ENCODE results near the gene TRIM52. TPM values are rescaled to one million over a fixed set of nuclear protein-coding genes. Genes with fewer than 3 reads are reported as not detected.

Gene TRIM52
- total and polyA plus RNA-seq, 9 of the 15 experiments (the other 6 are each of a cell fraction or from before 2014, with no cell fraction given): 3.3 to 21.9 (median 13.5) TPM

DNA sequence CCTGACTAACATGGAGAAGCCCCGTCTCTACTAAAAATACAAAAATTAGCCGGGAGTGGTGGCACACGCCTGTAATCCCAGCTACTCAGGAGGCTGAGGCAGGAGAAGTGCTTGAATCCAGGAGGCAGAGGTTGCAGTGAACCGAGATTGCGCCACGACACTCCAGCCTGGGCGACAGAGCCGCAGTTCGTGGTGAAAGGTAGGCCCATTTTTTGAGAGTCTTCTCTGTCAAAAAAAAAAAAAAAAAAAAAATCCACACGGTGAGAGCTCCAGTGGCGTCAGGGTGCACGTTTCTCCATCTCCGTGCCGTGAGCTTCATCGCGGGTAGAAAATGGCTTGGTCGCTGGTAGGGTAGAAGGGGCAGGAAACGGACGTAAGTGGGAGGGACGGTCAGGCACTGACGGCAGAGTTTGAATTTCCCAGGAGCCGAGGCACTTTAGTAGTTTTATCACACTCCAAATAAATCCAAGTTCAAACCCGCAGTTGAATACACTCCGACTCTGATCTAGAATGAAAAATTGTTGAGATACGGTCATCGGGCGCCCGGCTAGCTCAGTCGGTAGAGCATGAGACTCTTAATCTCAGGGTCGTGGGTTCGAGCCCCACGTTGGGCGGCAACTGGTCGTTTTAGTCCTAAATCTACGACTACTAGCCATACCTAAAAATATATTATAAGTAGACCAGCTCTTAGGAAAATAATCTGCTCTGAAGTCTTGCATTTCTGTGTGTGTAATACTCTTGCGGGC, 53.6 kb downstream of the TRIM52 start (continued):
- TF ChIP-seq FOSL1 (tag; conservative IDR thresholded peaks at IDR 0.05): no peak; the same call in 1 of the 2 replicates
- TF ChIP-seq ZBTB11 (CRISPR knock-in tag; IDR thresholded peaks at IDR 0.05): no peak; a peak in 1 of 6 replicates
- 0 out of 2 replicates have a peak, but pooled peaks have one; percentile 25 for TF ChIP-seq ZNF174 (CRISPR knock-in tag; IDR thresholded peaks at IDR 0.05)
- TF ChIP-seq CHCHD3 (CRISPR knock-in tag; IDR thresholded peaks at IDR 0.05): no peak
- TF ChIP-seq RBM22 (IDR thresholded peaks at IDR 0.05; ENCODE audit: low read depth, low read length, poor library complexity, severe bottlenecking): peak; percentile 64
- no peak for TF ChIP-seq CHD4 (IDR thresholded peaks at IDR 0.05; ENCODE audit: insufficient read depth, insufficient replicate concordance, low read depth, low read length, poor library complexity, severe bottlenecking)
- no peak for TF ChIP-seq THRAP3 (IDR thresholded peaks at IDR 0.05; ENCODE audit: borderline replicate concordance)
- 0 out of 2 replicates have a peak, but pooled peaks have one; percentile 27 for TF ChIP-seq NFXL1 (CRISPR knock-in tag; IDR thresholded peaks at IDR 0.05)
- TF ChIP-seq CREM (IDR thresholded peaks at IDR 0.05; ENCODE audit: low read depth): peak; percentile 62
- TF ChIP-seq, protein P1, sequence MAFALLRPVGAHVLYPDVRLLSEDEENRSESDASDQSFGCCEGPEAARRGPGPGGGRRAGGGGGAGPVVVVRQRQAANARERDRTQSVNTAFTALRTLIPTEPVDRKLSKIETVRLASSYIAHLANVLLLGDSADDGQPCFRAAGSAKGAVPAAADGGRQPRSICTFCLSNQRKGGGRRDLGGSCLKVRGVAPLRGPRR (CRISPR knock-in tag; IDR thresholded peaks at IDR 0.05): no peak
- TF ChIP-seq NCOA4 (IDR thresholded peaks at IDR 0.05; ENCODE audit: partially characterized antibody): no peak
- TF ChIP-seq ZNF316 (IDR thresholded peaks at IDR 0.05): no peak
- TF ChIP-seq MEF2D (tag; conservative IDR thresholded peaks at IDR 0.05; ENCODE audit: low read depth): no peak
- TF ChIP-seq HLTF (IDR thresholded peaks at IDR 0.05): peak; percentile 62
- no peak for TF ChIP-seq NCOA2 (IDR thresholded peaks at IDR 0.05; ENCODE audit: partially characterized antibody in 2 of 2)
- peak; percentile 52; the same call in 1 of the 2 replicates for TF ChIP-seq TARDBP (IDR thresholded peaks at IDR 0.05)
- no peak for TF ChIP-seq ZNF57 (CRISPR knock-in tag; IDR thresholded peaks at IDR 0.05)
- TF ChIP-seq PYGO2 (tag; IDR thresholded peaks at IDR 0.05): no peak
- TF ChIP-seq CBFA2T2 (conservative IDR thresholded peaks at IDR 0.05): no peak
- TF ChIP-seq EP400 (IDR thresholded peaks at IDR 0.05): peak; percentile 52
- peak; percentile 71 for TF ChIP-seq POLR3G (IDR thresholded peaks at IDR 0.05; ENCODE audit: extremely low read depth, insufficient read length, insufficient replicate concordance)
